Measurements from ENCODE around the gene NPIPB2.

The NPIPB2 gene

GRCh38 chr16:11896486-11897176 lies 45.2 kb downstream of the NPIPB2 start:
- no peak for DNase-seq

DNA sequence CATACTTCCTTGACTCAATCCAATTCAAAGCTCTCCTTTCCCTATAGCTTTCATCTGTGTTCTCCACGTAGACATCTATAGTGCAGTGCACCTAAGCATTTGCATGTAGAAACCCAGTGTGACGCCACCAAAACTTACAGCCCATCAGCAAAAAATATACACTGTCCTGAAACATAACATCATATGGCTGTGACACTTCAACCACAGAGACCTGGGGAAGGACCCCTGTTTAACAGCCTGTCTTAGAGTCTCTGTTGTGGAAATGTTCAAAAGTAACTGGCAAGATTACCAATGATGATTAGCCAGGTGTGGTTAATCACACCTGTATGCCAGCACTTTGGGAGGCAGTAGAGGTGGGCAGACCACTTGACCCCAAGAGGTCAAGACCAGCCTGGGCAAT lies 48.3 kb downstream of the NPIPB2 start:
- no peak for DNase-seq

DNA sequence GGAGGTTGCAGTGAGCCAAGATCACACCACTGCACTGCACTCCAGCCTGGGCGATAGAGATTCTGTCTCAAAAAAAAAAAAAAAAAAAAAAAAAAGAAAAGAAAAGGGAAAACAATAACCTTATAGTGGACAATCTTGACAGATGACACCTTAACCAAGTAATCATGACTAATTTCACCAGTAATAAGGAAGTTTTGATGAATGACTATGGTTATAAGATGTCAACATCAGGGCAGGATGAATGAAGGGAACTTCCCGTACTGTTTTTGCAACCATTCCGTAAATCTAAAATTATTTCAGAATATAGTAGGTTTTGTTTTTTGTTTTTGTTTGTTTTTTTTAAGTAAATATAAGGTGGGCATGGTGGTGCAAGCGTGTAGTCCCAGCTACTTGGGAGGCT lies 49.1 kb downstream of the NPIPB2 start:
- no peak for DNase-seq

GRCh38 chr16:11890231-11890965 lies 51.4 kb downstream of the NPIPB2 start:
- DNase-seq, result no peak

DNA sequence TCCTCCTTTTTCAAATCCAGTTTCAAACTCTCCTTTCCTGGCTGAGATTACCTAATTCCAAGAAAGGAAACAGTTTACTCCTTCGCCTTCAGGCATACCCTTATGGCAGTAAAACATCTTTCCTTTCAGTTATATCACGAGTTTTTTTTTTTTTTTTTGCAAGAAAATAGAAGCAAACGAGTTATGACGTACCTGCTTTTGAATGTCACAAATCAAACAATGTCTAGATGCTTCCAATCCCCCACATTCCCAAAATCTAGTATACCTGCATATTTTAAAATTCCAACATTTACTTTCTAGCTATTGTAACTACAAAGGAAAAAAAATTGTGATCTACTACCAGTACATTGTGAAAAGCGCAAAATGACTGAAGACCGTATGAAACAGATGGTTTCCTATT lies 55.0 kb downstream of the NPIPB2 start:
- DNase-seq, result no peak

DNA sequence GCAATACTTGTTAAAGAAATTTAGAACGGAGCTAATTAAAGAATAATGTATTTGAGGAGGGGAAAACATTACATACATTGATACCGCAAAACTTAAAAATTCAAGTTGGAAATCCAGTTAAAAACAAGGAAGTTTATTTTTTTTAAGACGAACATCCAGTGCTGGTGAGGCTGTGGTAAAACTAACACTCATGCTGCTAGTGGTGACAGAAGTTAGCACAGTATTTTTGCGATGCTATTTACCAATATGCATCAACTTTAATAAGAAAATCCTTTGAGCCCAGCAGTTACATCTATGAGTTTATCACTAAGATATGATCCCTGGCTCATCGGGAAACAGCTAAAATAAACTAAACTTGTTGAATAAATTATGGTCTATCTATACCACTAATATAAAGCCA lies 57.8 kb downstream of the NPIPB2 start:
- no peak for DNase-seq

GRCh38 chr16:11880007-11880406 lies 61.8 kb downstream of the NPIPB2 start:
- DNase-seq, result no peak

DNA sequence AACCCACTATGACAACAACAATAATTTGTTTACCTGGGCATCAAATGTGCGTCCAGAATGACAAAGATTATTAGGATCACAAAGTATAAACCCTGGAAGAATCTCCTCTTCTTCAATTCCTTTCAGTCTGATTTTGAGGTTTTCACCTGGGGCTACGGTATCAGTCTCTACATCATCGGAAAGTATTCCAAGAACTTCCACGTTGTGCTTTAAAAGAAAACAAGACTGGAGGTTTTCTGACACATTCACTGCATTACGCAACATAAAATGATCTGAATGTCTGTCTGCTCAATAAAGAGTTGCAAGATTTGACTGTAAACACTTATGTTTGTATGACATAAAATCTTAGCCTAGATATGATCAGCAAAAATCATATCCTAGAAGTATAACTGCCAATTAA lies 64.5 kb downstream of the NPIPB2 start:
- DNase-seq, result no peak
